HG02938 (cell line): ENCODE results near the gene PLVAP.
A peak's percentile ranks its signal among the peaks of the same experiment; 100 is the strongest.
"Not testable (repeated sequence)": the region's sequence is repeated elsewhere in the genome, so short reads cannot be mapped to it uniquely, and the experiment has no call there.

Source experiments
- ATAC-seq: cut with Tn5 transposase; IDR thresholded peaks from one replicate; pipeline ENCODE4 v1.9.1; 2021; ENCODE audit warnings: mild to moderate bottlenecking, moderate library complexity; ENCODE audit not compliant: unreplicated experiment

Gene PLVAP

GRCh38 chr19:17402982-17403855, 26.1 kb upstream of the PLVAP start:
- ATAC-seq: no peak

DNA sequence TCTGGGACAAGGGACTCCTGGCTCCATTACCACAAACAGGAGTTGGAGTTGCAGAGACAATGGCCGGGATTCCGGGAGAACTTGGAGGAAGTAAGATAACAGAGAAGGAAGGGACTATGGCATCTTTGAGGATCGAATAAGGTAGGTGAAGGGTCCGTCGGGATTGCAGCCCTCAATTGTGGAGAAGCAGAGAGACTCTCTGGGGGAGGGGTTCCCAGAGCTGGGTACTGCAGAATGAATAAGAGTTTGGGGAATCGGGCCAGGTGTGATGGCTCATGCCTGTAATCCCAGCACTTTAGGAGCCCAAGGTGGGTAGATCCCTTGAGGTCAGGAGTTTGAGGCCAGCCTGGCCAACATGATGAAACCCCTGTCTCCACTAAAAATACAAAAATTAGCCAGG, 24.5 kb upstream of the PLVAP start:
- ATAC-seq: no peak

- no peak for ATAC-seq
Measured at GRCh38 chr19:17398902-17399527, 21.9 kb upstream of the PLVAP start.

GRCh38 chr19:17394891-17395415, 17.8 kb upstream of the PLVAP start:
- ATAC-seq: no peak

GRCh38 chr19:17393914-17394313, 16.8 kb upstream of the PLVAP start, which contains the start of gene CCDC194:
TSS of gene CCDC194 (minus strand) at chr19:17394196. CDS start at chr19:17394158, 38 bp downstream.
- no peak for ATAC-seq

DNA sequence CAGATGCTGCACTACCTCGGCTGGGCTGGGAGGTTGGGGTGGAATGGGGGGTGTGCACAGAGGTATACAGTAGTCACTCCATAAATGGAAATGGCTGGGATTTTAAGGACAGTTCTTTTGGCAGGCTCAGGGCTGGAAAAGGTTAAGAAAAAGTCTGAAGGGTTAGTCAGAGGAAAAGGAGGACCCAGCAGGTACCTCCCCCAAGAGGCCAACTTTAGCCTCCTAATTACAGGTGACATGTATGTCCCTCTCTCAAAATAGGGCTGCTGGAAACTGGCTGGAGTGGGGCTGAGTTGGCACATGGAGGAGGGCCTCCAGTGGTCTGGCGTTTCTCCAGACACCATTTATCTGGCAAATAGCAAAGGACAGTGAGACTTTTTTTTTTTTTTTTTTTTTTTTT, 15.9 kb upstream of the PLVAP start:
- ATAC-seq: no peak

- peak; percentile 14 for ATAC-seq
Measured at GRCh38 chr19:17391371-17392151, 14.4 kb upstream of the PLVAP start.

DNA sequence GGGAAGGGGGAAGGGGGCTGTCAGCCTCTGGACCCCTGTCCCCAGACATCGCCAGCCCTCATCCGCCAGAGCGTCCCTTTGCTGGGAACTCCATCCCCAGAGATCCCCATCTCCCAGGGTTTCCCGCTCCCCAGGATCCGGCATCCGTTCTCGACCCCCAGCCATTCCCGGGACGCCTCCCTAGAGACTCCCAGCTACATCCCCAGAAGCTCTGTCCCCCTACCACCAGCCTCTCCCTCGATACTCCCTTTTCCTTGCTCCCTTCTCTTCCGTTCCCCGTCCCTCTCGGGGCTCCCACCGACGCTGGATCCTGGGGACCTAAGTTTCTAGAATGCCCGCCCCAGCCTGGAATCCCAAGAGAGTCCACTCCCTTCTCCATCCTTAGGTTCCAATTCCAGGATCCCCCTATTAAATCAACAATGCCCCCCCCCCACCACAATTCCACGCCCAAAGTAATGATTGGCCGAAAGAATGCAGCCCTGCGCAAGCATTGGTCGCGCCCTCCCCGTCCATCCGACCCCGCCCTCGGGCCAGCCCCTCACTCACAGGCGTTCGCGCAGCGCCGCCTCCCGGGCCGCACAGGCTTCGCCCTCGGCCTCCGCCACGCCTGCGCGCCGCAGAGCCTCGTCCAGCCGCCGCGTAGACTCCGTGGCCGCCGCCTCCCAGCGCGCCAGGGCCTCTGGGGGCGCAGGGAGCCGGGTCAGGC, 13.7 kb upstream of the PLVAP start:
- peak; percentile 79 for ATAC-seq

DNA sequence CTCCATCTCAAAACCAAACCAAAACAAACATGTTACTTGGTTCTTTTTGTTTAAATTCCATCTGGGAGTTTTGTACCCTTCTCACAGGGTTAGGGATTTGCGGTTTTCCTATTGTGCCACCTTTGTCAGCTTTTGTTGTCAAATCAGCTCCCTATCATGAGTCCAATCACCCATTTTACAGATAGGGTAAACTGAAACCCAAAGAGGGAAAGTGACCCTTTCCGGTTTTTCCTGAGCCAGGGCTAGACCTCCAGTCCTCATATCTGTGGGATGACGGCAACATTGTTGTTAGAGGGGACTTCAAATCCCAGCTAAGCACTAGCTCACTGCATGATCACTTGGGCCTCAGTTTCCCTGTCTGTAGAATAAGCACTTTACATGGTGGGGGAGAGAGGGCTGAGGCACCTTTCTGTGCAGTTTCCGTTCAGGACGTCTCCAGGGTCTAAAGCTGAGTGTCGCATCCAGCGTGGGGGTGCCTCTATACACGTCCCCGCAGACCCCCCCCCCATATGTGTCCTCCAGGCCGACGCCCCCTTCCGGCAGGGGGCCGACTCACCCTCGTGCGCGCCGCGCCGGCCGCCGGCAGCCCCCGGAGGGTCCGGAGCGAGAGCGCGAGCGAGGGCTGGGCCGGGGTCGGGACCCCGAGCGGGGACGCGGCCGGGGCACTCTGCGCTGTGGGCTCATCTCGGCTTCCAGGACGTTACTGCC, 13.0 kb upstream of the PLVAP start:
- ATAC-seq: no peak

GRCh38 chr19:17389288-17389687, 12.1 kb upstream of the PLVAP start:
- no peak for ATAC-seq

DNA sequence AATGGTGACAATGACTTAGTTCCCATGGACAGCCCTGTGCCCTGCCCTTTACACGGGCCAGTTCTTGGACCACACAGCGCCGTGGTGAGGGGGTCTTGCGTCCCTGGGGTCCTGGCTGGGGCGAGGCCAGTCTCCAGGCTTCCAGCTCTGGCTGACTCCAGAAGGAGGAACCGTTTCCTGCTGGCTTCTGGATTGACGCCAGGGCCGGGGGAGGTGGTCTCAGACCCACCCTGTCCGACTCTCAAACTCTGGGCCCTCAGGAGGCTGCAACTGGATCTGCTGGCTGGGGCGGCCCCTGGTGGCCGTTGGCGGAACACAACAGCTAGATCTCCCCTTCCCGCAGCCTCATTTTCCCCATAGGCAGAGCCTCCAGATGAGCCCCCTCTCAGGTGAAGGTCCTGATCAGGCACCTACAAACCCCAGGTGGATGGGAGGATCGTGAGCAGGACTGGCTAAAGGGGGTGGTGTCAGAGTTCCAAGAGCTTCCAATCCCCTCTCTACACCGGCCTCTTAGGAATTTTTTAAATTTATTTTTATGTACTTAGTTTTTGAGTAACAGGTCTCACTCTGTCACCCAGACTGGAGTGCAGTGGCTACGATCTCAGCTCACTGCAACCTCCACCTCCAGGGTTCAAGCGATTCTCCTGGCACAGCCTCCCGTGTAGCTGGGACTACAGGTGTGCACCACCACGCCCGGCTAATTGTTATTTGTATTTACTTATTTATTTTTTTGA, 8.9 kb upstream of the PLVAP start:
- no peak for ATAC-seq

- no peak for ATAC-seq
Measured at GRCh38 chr19:17380426-17381138, 3.4 kb upstream of the PLVAP start.

GRCh38 chr19:17379221-17379631, 2.1 kb upstream of the PLVAP start:
- no peak for ATAC-seq

DNA sequence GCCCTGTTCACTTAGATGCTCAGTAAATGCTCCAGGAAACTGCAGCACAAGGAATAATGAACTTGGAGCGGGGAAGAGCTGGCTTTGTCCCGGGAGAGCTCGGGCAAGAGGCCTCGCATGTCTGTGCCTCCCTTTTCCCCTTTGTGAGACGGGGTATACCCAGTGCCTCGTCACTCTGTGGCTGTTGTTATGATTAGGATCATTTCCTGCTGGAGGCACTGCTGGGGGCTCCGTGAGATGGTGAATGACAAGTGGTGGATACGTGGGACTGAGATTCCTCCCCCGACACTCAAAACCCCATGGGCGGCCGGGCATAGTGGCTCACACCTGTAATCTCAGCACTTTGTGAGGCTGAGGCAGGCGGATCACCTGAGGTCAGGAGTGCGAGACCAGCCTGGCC, 1.1 kb upstream of the PLVAP start:
- ATAC-seq: no peak

DNA sequence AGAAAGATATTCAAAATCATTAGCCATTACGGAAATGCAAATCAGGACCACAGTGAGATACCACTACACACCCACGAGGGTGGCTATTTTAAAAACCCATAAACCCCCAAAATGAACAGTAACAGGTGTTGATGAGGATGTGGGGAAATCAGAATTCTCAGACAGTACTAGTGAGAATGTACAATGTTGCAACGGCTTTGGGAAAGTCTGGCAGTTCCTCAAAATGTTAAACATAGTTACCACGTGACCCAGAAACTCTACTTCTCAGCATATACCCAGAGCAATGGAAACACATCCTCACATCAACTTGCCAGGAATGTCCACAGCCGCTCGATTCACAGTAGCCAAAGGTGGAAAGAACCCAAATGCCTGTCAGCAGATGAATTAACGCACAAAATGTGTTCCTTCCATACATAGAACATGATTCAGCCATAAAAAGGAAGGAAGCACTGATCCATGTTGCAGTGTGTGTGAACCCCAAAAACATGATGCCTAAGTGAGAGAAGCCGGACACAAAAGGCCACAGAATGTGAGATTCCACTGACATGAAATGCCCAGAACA, 7.0 kb downstream of the PLVAP start:
- ATAC-seq: peak; percentile 75

DNA sequence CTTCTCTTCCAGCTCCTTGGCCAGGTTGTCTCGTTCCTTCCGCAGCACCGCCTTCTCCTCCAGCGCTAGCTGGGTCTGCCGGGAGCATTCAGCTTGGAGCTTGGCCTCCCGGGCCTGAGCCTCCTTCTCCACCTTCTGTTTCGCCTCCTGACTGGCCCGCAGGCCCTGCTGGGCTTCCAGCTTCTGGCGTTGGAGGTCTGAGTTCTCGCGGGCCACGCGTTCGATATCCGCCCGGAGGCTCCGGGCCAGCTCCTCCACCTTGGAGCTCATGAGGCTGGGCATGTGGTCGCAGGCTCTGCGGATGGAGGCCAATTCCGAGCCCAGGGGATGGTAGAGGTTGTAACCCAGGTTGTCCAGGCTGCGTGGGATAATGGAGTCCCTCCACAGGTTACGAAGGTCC, 11.8 kb downstream of the PLVAP start:
- ATAC-seq: no peak

DNA sequence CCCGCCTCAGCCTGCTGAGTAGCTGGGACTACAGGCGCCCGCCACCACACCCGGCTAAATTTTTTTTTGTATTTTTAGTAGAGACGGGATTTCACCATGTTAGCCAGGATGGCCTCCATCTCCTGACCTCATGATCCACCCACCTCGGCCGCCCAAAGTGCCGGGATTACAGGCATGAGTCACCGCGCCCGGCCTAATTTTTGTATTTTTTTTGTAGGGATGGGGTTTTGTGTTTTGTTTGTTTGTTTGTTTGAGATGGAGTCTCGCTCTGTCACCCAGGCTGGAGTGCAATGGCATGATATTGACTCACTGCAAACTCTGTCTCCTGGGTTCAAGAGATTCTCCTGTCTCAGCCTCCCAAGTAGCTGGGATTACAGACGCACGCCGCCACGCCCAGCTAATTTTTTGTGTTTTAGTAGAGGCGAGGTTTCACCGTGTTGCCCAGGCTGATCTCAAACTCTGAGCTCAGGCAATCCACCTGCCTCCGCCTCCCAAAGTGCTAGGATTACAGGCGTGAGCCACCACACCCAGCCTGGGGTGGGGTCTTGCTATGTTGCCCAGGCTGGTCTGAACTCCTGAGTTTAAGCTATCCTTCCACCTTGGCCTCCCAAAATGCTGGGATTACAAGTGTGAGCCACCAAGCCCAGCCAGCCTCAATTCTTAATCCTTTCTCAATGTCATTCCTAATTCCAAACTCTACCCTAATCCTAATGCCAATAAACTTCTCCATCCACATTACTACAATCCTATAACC, 13.1 kb downstream of the PLVAP start:
- ATAC-seq: not testable (repeated sequence)
